Parathyroid adenoma (tissue), 2 donors: ENCODE data around the gene MATN4.

ENCODE experiments used
- H2AFZ ChIP-seq: fragments of 300-600 bp; sonication (generic); one replicate; pipeline ENCODE4 v1.7.0; 2017; ENCODE audit warnings: antibody characterized with exemption, mild to moderate bottlenecking
- H3K27ac ChIP-seq: fragments of 300-600 bp; sonication (generic); one replicate; pipeline ENCODE4 v1.7.0; 2017
- H3K27me3 ChIP-seq: fragments of 300-600 bp; sonication (generic); one replicate; pipeline ENCODE4 v1.7.0; 2017; ENCODE audit warnings: low read length; ENCODE audit not compliant: control insufficient read depth, insufficient read depth
- H3K36me3 ChIP-seq: fragments of 300-600 bp; sonication (generic); one replicate; pipeline ENCODE4 v1.7.0; 2017; ENCODE audit warnings: low read length; ENCODE audit not compliant: control insufficient read depth, insufficient read depth
- H3K4me1 ChIP-seq: fragments of 300-600 bp; sonication (generic); one replicate; pipeline ENCODE4 v1.7.0; 2017; ENCODE audit warnings: control low read depth
- H3K4me2 ChIP-seq: fragments of 300-600 bp; sonication (generic); one replicate; pipeline ENCODE4 v1.7.0; 2017; ENCODE audit warnings: low read length
- H3K4me3 ChIP-seq: fragments of 300-600 bp; sonication (generic); one replicate; pipeline ENCODE4 v1.7.0; 2017; ENCODE audit warnings: low read depth, low read length
- H3K79me2 ChIP-seq: fragments of 300-600 bp; sonication (generic); one replicate; pipeline ENCODE4 v1.7.0; 2017; ENCODE audit warnings: control low read depth
- H3K9ac ChIP-seq: fragments of 300-600 bp; sonication (generic); one replicate; pipeline ENCODE4 v1.7.0; 2017; ENCODE audit warnings: mild to moderate bottlenecking
- H3K9me3 ChIP-seq: fragments of 300-600 bp; sonication (generic); one replicate; pipeline ENCODE4 v1.7.0; 2017; ENCODE audit warnings: low read length; ENCODE audit not compliant: control insufficient read depth
- CTCF ChIP-seq: fragments of 300-600 bp; sonication (generic); IDR thresholded peaks from one replicate; pipeline ENCODE4 v1.7.0; 2017; ENCODE audit warnings: antibody characterized with exemption, mild to moderate bottlenecking
- donor health status: primary hyperparathyroidism.

The MATN4 gene

GRCh38 chr20:45253261-45253660, 54.8 kb downstream of the MATN4 start:
- Histone ChIP-seq H3K4me3 (no peak overlapping the region), H2AFZ (no peak overlapping the region), H3K27me3 (no peaks in the 10 kb centered on the region), H3K79me2 (no peaks in the 10 kb centered on the region), H3K9me3 (no peaks in the 10 kb centered on the region), H3K4me1 (peaks cover 10% of the 10 kb centered on the region), H3K9ac (no peak overlapping the region), H3K4me2 (no peak overlapping the region), H3K27ac (no peak overlapping the region), H3K36me3 (no peaks in the 10 kb centered on the region)
- no peak for TF ChIP-seq CTCF

- no peaks in the 10 kb centered on the region for H3K79me2 ChIP-seq
- no peaks in the 10 kb centered on the region for H3K9me3 ChIP-seq
- no peak overlapping the region for H3K27ac ChIP-seq
- TF ChIP-seq CTCF: no peak
- no peak overlapping the region for H3K4me2 ChIP-seq
- no peak overlapping the region for H3K9ac ChIP-seq
- H3K4me3 ChIP-seq: no peak overlapping the region
- H3K4me1 ChIP-seq: peaks cover 10% of the 10 kb centered on the region
- no peaks in the 10 kb centered on the region for H3K36me3 ChIP-seq
- no peak overlapping the region for H2AFZ ChIP-seq
- H3K27me3 ChIP-seq: no peaks in the 10 kb centered on the region
These were observed 56.1 kb downstream of the MATN4 start for GRCh38 chr20:45251884-45252560.

- no peak overlapping the region for H3K9ac ChIP-seq
- H3K4me1 ChIP-seq: no peaks in the 10 kb centered on the region
- no peak overlapping the region for H3K4me3 ChIP-seq
- no peak overlapping the region for H2AFZ ChIP-seq
- H3K79me2 ChIP-seq: no peaks in the 10 kb centered on the region
- no peak overlapping the region for H3K4me2 ChIP-seq
- no peak overlapping the region for H3K27ac ChIP-seq
- no peaks in the 10 kb centered on the region for H3K36me3 ChIP-seq
- no peak for TF ChIP-seq CTCF
- H3K27me3 ChIP-seq: no peaks in the 10 kb centered on the region
- no peaks in the 10 kb centered on the region for H3K9me3 ChIP-seq
These were observed 59.5 kb downstream of the MATN4 start for GRCh38 chr20:45248609-45249008.

- no peak overlapping the region for H3K27ac ChIP-seq
- TF ChIP-seq CTCF: no peak
- H3K4me2 ChIP-seq: no peak overlapping the region
- no peak overlapping the region for H3K4me3 ChIP-seq
- no peak overlapping the region for H2AFZ ChIP-seq
- H3K9me3 ChIP-seq: no peaks in the 10 kb centered on the region
- H3K36me3 ChIP-seq: no peaks in the 10 kb centered on the region
- H3K9ac ChIP-seq: no peak overlapping the region
- no peaks in the 10 kb centered on the region for H3K4me1 ChIP-seq
- H3K27me3 ChIP-seq: no peaks in the 10 kb centered on the region
- H3K79me2 ChIP-seq: no peaks in the 10 kb centered on the region
These were observed 60.2 kb downstream of the MATN4 start for GRCh38 chr20:45247865-45248264.

GRCh38 chr20:45246109-45246508, 62.0 kb downstream of the MATN4 start:
- no peak for TF ChIP-seq CTCF
- H3K36me3 ChIP-seq: no peaks in the 10 kb centered on the region
- no peaks in the 10 kb centered on the region for H3K9me3 ChIP-seq
- no peak overlapping the region for H3K9ac ChIP-seq
- H2AFZ ChIP-seq: no peak overlapping the region
- H3K4me2 ChIP-seq: no peak overlapping the region
- no peak overlapping the region for H3K27ac ChIP-seq
- H3K4me1 ChIP-seq: no peaks in the 10 kb centered on the region
- H3K79me2 ChIP-seq: no peaks in the 10 kb centered on the region
- H3K27me3 ChIP-seq: no peaks in the 10 kb centered on the region
- H3K4me3 ChIP-seq: no peak overlapping the region
